Suprapubic skin (tissue), 3 donors: ENCODE measurements around the gene SPINK5.

Source experiments
- CTCF ChIP-seq, 2 donors: fragments of 200-600 bp in 1 of 2; fragments of 450-650 bp in 1 of 2; sonication (generic) in 1 of 2; IDR thresholded peaks; one replicate each; pipeline ENCODE4 v1.5.1; 2016 to 2019; ENCODE audit warnings: antibody characterized with exemption in 2 of 2, mild to moderate bottlenecking in 1 of 2, moderate library complexity in 1 of 2
- POLR2A ChIP-seq, 2 donors: fragments of 450-650 bp; IDR thresholded peaks; one replicate each; pipeline ENCODE4 v1.6.1; 2017; ENCODE audit warnings: antibody characterized with exemption in 2 of 2, mild to moderate bottlenecking in 2 of 2, moderate library complexity in 2 of 2

GRCh38 chr5:148151872-148152271 lies 88.1 kb downstream of the SPINK5 start:
- no peak for TF ChIP-seq CTCF (IDR thresholded peaks at IDR 0.05)
- no peak for TF ChIP-seq POLR2A (IDR thresholded peaks at IDR 0.05)
